AG04450 (cell line): ENCODE results near the gene TTLL7. TPM values are rescaled to one million over a fixed set of nuclear protein-coding genes. Genes with fewer than 3 reads are reported as not detected.
"Not testable (repeated sequence)": the region's sequence is repeated elsewhere in the genome, so short reads cannot be mapped to it uniquely, and the experiment has no call there.

Experiments used
- CTCF ChIA-PET: fragments of 300-600, 350-600 bp; formaldehyde crosslinking; extraction: SDS; loops from one replicate; lab custom pipeline; 2022; ENCODE audit warnings: antibody characterized with exemption, inconsistent platforms; lab: Charles Lee
- POLR2A ChIA-PET: fragments of 350-600 bp; formaldehyde crosslinking; extraction: SDS; loops from one replicate; lab custom pipeline; 2021; ENCODE audit warnings: antibody characterized with exemption, inconsistent platforms; lab: Yijun Ruan, JAX
- DNase-seq: peaks from one replicate; pipeline ENCODE4 v3.0.0-alpha.2; 2011; ENCODE audit warnings: low read depth, low spot score
- H3K27ac ChIP-seq: one replicate; pipeline ENCODE4 v1.5.1; 2012; ENCODE audit warnings: low read depth, low read length, control low read depth
- H3K27me3 ChIP-seq: one replicate; pipeline ENCODE4 v1.6.0; 2012; ENCODE audit warnings: low read length; ENCODE audit not compliant: control insufficient read depth, insufficient read depth
- H3K4me3 ChIP-seq: 2 replicates; pipeline ENCODE4 v1.5.1; 2011; ENCODE audit warnings: mild to moderate bottlenecking, low read depth, low read length, control low read depth
- H3K9me3 ChIP-seq: 2 replicates; pipeline ENCODE4 v1.5.1; 2012; ENCODE audit warnings: low read length; ENCODE audit not compliant: control insufficient read depth, insufficient read depth
- polyA plus RNA-seq: library from polyadenylated mRNA; depleted of rRNA; stranded (reverse); fragments of >200 nt; gene quantifications from 2 replicates; pipeline ENCODE4 v1.2.3, GENCODE V29; 2011
- TF ChIP-seq, protein P1 (sequence below): IDR thresholded peaks from 2 replicates; pipeline ENCODE4 v1.5.1; 2011; ENCODE audit warnings: low read depth, low read length, control low read depth, inconsistent platforms

The TTLL7 gene
- polyA plus RNA-seq, 1 experiment: 17.9 TPM

DNA sequence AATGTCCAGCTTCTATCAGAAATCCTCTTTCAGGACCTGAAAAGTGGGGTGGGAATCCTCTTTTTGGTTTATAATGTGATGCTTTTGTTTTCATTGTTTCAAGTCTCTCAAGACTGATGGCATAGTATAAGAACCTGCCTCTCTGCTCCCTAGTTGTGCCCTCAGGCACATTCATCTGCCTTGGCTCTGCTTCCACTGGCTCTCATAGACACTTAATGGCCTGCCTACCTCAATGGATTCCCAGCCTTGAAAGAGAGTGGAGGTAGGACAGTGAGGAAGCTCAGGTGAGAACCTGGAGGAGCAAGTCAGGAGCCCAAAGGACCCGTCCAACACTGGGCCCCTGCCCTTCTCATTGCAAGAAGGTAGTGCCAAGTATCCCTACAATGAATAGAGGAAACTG lies 4.8 kb downstream of the TTLL7 start:
- H3K27ac ChIP-seq: no peak overlapping the region
- ChIA-PET CTCF (no interaction called here), POLR2A (no interaction called here)
- no peak overlapping the region for H3K4me3 ChIP-seq
- H3K9me3 ChIP-seq: no peaks in the 10 kb centered on the region
- no peak for DNase-seq
- H3K27me3 ChIP-seq: no peaks in the 10 kb centered on the region
- TF ChIP-seq, protein P1, sequence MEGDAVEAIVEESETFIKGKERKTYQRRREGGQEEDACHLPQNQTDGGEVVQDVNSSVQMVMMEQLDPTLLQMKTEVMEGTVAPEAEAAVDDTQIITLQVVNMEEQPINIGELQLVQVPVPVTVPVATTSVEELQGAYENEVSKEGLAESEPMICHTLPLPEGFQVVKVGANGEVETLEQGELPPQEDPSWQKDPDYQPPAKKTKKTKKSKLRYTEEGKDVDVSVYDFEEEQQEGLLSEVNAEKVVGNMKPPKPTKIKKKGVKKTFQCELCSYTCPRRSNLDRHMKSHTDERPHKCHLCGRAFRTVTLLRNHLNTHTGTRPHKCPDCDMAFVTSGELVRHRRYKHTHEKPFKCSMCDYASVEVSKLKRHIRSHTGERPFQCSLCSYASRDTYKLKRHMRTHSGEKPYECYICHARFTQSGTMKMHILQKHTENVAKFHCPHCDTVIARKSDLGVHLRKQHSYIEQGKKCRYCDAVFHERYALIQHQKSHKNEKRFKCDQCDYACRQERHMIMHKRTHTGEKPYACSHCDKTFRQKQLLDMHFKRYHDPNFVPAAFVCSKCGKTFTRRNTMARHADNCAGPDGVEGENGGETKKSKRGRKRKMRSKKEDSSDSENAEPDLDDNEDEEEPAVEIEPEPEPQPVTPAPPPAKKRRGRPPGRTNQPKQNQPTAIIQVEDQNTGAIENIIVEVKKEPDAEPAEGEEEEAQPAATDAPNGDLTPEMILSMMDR: no peak

DNA sequence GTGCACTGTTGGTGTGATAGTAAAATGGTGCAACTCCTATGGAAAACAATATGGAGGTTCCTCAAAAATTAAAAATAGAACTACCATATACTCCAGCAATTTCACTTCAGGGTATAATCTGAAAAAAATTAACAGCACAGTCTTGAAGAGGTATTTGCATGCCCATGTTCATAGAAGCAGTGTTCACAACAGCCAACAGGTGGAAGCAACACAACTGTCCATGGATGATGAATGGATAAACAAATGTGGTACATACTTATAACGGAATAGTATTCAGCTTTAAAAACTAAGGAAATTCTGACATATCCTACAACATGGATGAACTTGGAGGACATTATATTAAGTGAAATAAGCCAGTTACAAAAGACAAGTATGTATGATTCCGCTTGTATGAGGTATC lies 8.2 kb downstream of the TTLL7 start:
- H3K27ac ChIP-seq: no peak overlapping the region
- DNase-seq: no peak
- H3K27me3 ChIP-seq: no peaks in the 10 kb centered on the region
- ChIA-PET CTCF (interaction anchor here (0.6 kb wide), 2 partner anchors 151 to 450 kb away, joined by 5 to 6 read pairs; no protein-coding TSS in a partner anchor), POLR2A (no interaction called here)
- TF ChIP-seq, protein P1: no peak
- peaks cover 4% of the 10 kb centered on the region for H3K9me3 ChIP-seq
- H3K4me3 ChIP-seq: no peak overlapping the region

DNA sequence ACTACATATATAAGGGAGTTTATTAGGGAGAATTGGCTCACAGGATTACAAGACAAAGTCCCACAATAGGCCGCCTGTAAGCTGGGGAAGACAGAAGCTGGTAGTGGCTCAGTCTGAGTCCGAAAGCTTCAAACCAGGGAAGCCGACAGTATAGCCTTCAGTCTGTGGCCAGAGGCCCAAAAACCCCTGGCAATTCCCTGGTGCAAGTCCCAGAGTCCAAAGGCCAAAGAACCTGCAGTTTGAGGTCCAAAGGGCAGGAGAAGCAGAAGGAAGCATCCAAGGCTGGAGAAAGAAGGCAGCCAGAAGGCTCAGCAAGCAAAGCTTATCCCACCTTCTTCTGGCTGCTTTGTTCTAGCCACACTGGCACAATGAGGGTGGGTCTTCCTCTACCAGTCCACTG lies 13.9 kb downstream of the TTLL7 start:
- ChIA-PET POLR2A (no interaction called here), CTCF (interaction anchor here (0.6 kb wide), 1 partner anchor 87 kb away, joined by 5 read pairs; no protein-coding TSS in a partner anchor)
- H3K4me3 ChIP-seq: no peak overlapping the region
- H3K27ac ChIP-seq: no peak overlapping the region
- TF ChIP-seq, protein P1: no peak
- peaks cover 6% of the 10 kb centered on the region for H3K9me3 ChIP-seq
- no peaks in the 10 kb centered on the region for H3K27me3 ChIP-seq
- DNase-seq: no peak

DNA sequence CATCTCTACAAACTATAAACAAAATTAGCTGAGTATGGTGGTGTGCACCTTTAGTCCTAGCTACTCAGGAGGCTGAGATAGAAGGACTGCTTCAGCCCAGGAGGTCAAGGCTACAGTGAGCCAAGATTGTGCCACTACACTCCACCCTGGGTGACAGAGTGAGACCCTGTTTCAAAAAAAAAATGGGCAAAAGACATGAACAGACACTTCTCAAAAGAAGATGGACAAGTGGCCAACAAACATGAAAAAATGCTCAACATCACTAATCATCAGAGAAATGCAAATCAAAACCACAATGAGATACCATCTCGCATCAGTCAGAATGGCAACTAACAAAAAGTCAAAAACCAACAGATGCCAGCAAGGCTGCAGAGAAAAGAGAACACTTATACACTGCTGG lies 15.0 kb downstream of the TTLL7 start:
- H3K9me3 ChIP-seq, H3K4me3 ChIP-seq, DNase-seq, H3K27me3 ChIP-seq, H3K27ac ChIP-seq, CTCF ChIA-PET, POLR2A ChIA-PET: not testable (repeated sequence)

DNA sequence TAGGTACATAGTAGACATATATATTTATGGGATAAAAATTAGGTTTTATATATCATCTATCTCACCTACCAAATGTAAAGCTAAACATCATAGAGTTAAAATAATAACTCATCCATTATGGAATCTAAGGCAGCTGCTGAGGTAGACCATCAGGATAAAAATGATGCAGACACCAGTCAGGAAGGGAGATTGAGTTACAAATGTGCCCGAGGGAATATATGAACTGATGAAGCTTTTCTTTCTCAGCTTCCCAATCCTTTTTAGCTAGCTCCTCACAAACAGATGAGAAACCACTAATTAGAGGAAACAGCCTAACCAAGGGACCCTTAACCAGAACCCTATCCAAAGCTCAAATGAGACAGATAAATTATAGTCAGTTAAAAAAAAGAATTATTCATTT lies 20.9 kb downstream of the TTLL7 start:
- ChIA-PET CTCF (no interaction called here), POLR2A (no interaction called here)
- DNase-seq: no peak
- Histone ChIP-seq H3K4me3 (no peak overlapping the region), H3K27ac (no peak overlapping the region), H3K27me3 (no peaks in the 10 kb centered on the region), H3K9me3 (0 out of 2 replicates have a peak, but pooled peaks cover 2% of the 10 kb centered on the region)
- TF ChIP-seq, protein P1: no peak
